Erythroblast (primary cell): ENCODE data around the gene CTCF.

ENCODE experiments used
- DNase-seq, 2 experiments: peaks; one replicate each; lab custom pipeline; 2025; lab: John Stamatoyannopoulos, UW
- GATA1 ChIP-seq: IDR thresholded peaks from 2 replicates; pipeline ENCODE4 v1.6.1; 2011; ENCODE audit warnings: low read depth, mild to moderate bottlenecking, control low read depth, low read length, moderate library complexity
- POLR2A ChIP-seq: IDR thresholded peaks from 2 replicates; pipeline ENCODE4 v1.6.1; 2011; ENCODE audit warnings: mild to moderate bottlenecking, low read length

Gene CTCF

GRCh38 chr16:67549240-67549639 is 13.1 kb upstream of the CTCF start:
- TF ChIP-seq POLR2A (no peak), GATA1 (no peak)
- DNase-seq, result no peak

GRCh38 chr16:67549936-67550335 is 12.4 kb upstream of the CTCF start:
- no peak for DNase-seq
- no peak for TF ChIP-seq POLR2A

GRCh38 chr16:67551091-67551490 is 11.2 kb upstream of the CTCF start:
- TF ChIP-seq POLR2A, result no peak
- no peak for TF ChIP-seq GATA1
- no peak for DNase-seq

- no peak for DNase-seq
- TF ChIP-seq POLR2A (no peak), GATA1 (no peak)
These were observed 10.4 kb upstream of the CTCF start for GRCh38 chr16:67551972-67552371.

GRCh38 chr16:67552476-67552875 is 9.8 kb upstream of the CTCF start:
- no peak for DNase-seq
- TF ChIP-seq POLR2A (no peak), GATA1 (no peak)

GRCh38 chr16:67555795-67556212 is 6.5 kb upstream of the CTCF start:
- DNase-seq, result no peak

GRCh38 chr16:67558859-67559258 is 3.5 kb upstream of the CTCF start:
- TF ChIP-seq POLR2A (no peak), GATA1 (no peak)
- no peak for DNase-seq

More at GRCh38 chr16:67555795-67556212, 6.5 kb upstream of the CTCF start:
- TF ChIP-seq GATA1 (no peak), POLR2A (no peak)

GRCh38 chr16:67560827-67561342 is 1.4 kb upstream of the CTCF start:
- TF ChIP-seq POLR2A, result no peak
- TF ChIP-seq GATA1, result no peak
- DNase-seq, result peak; percentile 24 to 42

GRCh38 chr16:67561501-67561823 is 864 bp upstream of the CTCF start:
- no peak for DNase-seq
- TF ChIP-seq POLR2A (no peak), GATA1 (no peak)

GRCh38 chr16:67561824-67562525 is 351 bp upstream of the CTCF start:
- TF ChIP-seq GATA1 (no peak), POLR2A (peak; percentile 89)
- DNase-seq, result peak; percentile 99

- TF ChIP-seq POLR2A, result peak; percentile 25
- no peak for TF ChIP-seq GATA1
- DNase-seq, result peak; percentile 87 to 92
These were observed 787 bp downstream of the CTCF start for GRCh38 chr16:67562918-67563707.

- TF ChIP-seq GATA1 (no peak), POLR2A (no peak)
- DNase-seq, result peak; percentile 71 to 82
These were observed 1.6 kb downstream of the CTCF start for GRCh38 chr16:67563708-67564468.

- TF ChIP-seq GATA1 (no peak), POLR2A (no peak)
- no peak for DNase-seq
These were observed 3.3 kb downstream of the CTCF start for GRCh38 chr16:67565470-67566100.
